Measurements from ENCODE around the gene TMEM106A.
"Not testable (repeated sequence)": the region's sequence is repeated elsewhere in the genome, so short reads cannot be mapped to it uniquely, and the experiment has no call there.

The TMEM106A gene

GRCh38 chr17:43216369-43216761, 4.7 kb downstream of the TMEM106A start:
- DNase-seq: no peak

GRCh38 chr17:43216762-43217613, 5.3 kb downstream of the TMEM106A start:
- no peak for DNase-seq

- no peak for DNase-seq
Observed at GRCh38 chr17:43217614-43218087, 6.0 kb downstream of the TMEM106A start.

- no peak for DNase-seq
Observed at GRCh38 chr17:43219001-43219400, 7.3 kb downstream of the TMEM106A start.

GRCh38 chr17:43219746-43220380, 8.2 kb downstream of the TMEM106A start:
- no peak for DNase-seq

- no peak for DNase-seq
Observed at GRCh38 chr17:43220511-43221125, 8.9 kb downstream of the TMEM106A start.

- DNase-seq: no peak
Observed at GRCh38 chr17:43224146-43224705, 12.6 kb downstream of the TMEM106A start.

GRCh38 chr17:43226393-43226792, 14.7 kb downstream of the TMEM106A start:
- no peak for DNase-seq

- not testable (repeated sequence) for DNase-seq
Observed at GRCh38 chr17:43228020-43228782, 16.5 kb downstream of the TMEM106A start, which contains the start of gene CCDC200. CCDC200 (minus strand) TSS chr17:43228623; CDS start chr17:43228554, 69 bp downstream.

- DNase-seq: not testable (repeated sequence)
Observed at GRCh38 chr17:43231205-43232020, 19.7 kb downstream of the TMEM106A start.

GRCh38 chr17:43232021-43232699, 20.5 kb downstream of the TMEM106A start:
- not testable (repeated sequence) for DNase-seq

- DNase-seq: not testable (repeated sequence)
Observed at GRCh38 chr17:43233263-43233662, 21.6 kb downstream of the TMEM106A start.

GRCh38 chr17:43233877-43234276, 22.2 kb downstream of the TMEM106A start, which contains the start of gene RNU2-1:
RNU2-1 (minus strand) TSS chr17:43233977.
- not testable (repeated sequence) for DNase-seq

GRCh38 chr17:43239597-43239996, 27.9 kb downstream of the TMEM106A start:
- not testable (repeated sequence) for DNase-seq

- DNase-seq: not testable (repeated sequence)
Observed at GRCh38 chr17:43240596-43241352, 29.1 kb downstream of the TMEM106A start.

GRCh38 chr17:43246456-43246855, 34.8 kb downstream of the TMEM106A start:
- not testable (repeated sequence) for DNase-seq
